NB4 (cell line): Measurements from ENCODE around the gene GABRB1.

Experiments used
- DNase-seq: peaks from one replicate; pipeline ENCODE4 v3.0.0; 2010; ENCODE audit warnings: low read depth
- H3K4me3 ChIP-seq: one replicate; pipeline ENCODE4 v1.5.1; 2011; ENCODE audit warnings: mild to moderate bottlenecking, low read depth, low read length, moderate library complexity
- MYC ChIP-seq: IDR thresholded peaks from 2 replicates; pipeline ENCODE4 v1.6.1; 2011; ENCODE audit warnings: low read depth, low read length
- POLR2A ChIP-seq: IDR thresholded peaks from 2 replicates; pipeline ENCODE4 v1.6.1; 2011; ENCODE audit warnings: mild to moderate bottlenecking; ENCODE audit not compliant: insufficient read length; ENCODE audit errors: extremely low read depth
- TF ChIP-seq, protein P1 (sequence below): IDR thresholded peaks from 2 replicates; pipeline ENCODE4 v1.6.1; 2011; ENCODE audit warnings: low read depth, low read length
- TF ChIP-seq, protein P2 (sequence below): IDR thresholded peaks from one replicate; pipeline ENCODE4 v1.5.1; 2012; ENCODE audit warnings: low read depth, low read length

The GABRB1 gene

GRCh38 chr4:47095884-47096283, 64.5 kb downstream of the GABRB1 start:
- H3K4me3 ChIP-seq, result no peak overlapping the region
- TF ChIP-seq POLR2A, result no peak
- TF ChIP-seq, protein P1, sequence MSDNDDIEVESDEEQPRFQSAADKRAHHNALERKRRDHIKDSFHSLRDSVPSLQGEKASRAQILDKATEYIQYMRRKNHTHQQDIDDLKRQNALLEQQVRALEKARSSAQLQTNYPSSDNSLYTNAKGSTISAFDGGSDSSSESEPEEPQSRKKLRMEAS, result no peak
- no peak for DNase-seq

DNA sequence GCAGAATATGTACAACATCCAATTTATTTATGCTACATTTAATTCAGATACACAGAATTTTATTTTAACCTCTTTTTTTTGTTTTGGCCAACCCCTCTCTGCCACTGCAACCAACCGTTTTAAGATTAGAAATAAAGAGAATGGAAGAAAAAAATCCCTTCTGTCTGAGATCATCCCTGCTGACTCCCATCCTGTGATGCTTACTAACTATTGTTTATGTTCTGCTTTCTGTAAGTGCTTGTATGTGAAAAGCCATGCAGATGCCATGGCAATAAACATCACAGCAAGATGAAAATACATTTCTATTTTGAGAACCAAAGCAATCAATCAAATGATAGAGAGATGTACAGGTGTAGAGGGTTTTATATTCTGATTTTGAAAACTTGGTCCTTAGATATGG, 70.1 kb downstream of the GABRB1 start:
- H3K4me3 ChIP-seq, result no peak overlapping the region
- no peak for DNase-seq
- TF ChIP-seq MYC (no peak), POLR2A (no peak)
- TF ChIP-seq, protein P1, result no peak
- TF ChIP-seq, protein P2, sequence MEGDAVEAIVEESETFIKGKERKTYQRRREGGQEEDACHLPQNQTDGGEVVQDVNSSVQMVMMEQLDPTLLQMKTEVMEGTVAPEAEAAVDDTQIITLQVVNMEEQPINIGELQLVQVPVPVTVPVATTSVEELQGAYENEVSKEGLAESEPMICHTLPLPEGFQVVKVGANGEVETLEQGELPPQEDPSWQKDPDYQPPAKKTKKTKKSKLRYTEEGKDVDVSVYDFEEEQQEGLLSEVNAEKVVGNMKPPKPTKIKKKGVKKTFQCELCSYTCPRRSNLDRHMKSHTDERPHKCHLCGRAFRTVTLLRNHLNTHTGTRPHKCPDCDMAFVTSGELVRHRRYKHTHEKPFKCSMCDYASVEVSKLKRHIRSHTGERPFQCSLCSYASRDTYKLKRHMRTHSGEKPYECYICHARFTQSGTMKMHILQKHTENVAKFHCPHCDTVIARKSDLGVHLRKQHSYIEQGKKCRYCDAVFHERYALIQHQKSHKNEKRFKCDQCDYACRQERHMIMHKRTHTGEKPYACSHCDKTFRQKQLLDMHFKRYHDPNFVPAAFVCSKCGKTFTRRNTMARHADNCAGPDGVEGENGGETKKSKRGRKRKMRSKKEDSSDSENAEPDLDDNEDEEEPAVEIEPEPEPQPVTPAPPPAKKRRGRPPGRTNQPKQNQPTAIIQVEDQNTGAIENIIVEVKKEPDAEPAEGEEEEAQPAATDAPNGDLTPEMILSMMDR, result no peak

DNA sequence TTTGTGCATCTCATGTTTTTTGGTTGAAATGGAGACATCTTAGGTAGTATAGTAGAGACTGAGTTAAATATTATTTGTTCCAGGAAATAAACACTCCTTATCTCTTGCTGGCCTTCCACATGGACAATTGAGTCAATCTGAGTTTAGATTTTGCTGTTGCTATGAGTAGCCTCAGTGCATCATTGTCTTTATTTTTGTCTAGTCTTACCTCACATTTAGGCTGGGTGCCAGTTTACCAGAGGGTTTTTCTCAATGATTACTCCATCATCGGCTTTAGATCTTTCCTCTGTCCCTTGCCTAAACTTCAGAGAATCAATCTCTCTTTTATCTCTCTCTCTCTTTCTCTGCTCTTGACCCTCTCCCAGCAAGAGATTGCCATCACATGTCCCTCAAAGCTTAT, 73.6 kb downstream of the GABRB1 start:
- H3K4me3 ChIP-seq, result no peak overlapping the region
- no peak for TF ChIP-seq MYC
- TF ChIP-seq, protein P1, result no peak
- TF ChIP-seq POLR2A, result no peak
- TF ChIP-seq, protein P2, result no peak
- DNase-seq, result no peak

- no peak overlapping the region for H3K4me3 ChIP-seq
- TF ChIP-seq POLR2A (no peak), MYC (no peak)
- TF ChIP-seq, protein P1, result no peak
- TF ChIP-seq, protein P2, result no peak
- no peak for DNase-seq
Measured at GRCh38 chr4:47106561-47106960, 75.2 kb downstream of the GABRB1 start.

- TF ChIP-seq, protein P1, result no peak
- TF ChIP-seq MYC (no peak), POLR2A (no peak)
- TF ChIP-seq, protein P2, result no peak
- DNase-seq, result no peak
- H3K4me3 ChIP-seq, result no peak overlapping the region
Measured at GRCh38 chr4:47109379-47109778, 78.0 kb downstream of the GABRB1 start.

DNA sequence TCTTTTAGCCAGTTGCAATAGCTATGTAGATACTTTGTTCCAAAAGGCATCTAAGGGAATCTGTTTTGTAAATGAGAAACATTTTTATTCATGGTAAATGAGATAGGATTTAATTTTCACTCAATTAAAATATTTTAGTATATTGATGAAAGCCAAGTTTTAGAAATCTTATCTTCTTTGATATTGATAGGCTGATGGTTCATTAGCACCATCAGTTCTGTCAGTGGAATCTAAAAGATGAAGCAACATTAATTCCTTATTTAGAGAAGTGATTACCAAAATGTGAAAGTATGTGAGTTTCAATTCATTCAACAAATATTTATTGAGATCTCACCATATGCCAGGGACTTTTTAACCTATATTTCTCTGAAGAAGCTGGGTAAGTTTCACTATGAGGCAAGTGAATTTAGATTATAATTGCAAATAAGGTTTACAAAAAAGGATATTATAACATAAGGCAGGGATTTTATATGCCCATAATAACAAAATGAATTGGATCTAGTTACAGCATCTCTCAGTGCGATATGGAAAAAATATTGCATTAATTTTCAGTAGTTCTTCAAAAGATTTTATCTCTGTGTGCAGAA, 79.3 kb downstream of the GABRB1 start:
- no peak for DNase-seq
- TF ChIP-seq, protein P1, result no peak
- TF ChIP-seq, protein P2, result no peak
- TF ChIP-seq MYC (no peak), POLR2A (no peak)
- no peak overlapping the region for H3K4me3 ChIP-seq
